ENCODE results near the gene TEX19. TPM values are rescaled to one million over a fixed set of nuclear protein-coding genes. Genes with fewer than 3 reads are reported as not detected.

The TEX19 gene
- total RNA-seq, 2 experiments from 2014 or later: not detected

DNA sequence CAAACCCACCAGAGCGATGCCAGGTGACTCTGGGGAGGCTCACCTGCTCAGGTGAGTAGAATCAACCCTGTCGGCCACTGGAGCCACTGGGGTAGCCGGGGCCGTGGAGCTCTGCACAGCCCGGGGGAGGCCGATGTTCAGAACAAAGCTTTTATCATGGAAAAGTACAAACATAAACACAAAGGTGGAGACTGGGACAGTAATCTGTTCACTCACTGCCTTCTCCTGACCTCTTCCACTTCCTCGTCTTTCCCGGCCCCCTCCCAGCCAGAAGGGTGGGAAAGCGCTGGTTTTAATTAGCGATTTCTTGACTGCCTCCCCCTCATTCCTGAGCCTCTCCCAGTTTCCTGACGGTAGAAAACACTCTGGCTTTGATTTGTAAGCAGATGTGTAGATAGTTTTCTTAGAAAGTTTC is 9.8 kb upstream of the TEX19 start:
- peaks cover 13% of the 10 kb centered on the region for H3K4me1 Mint-ChIP-seq (ENCODE audit: low read depth)
- H3K27me3 Mint-ChIP-seq: peaks cover 7% of the 10 kb centered on the region
- ChIA-PET CTCF (interaction anchor here (0.8 to 3.1 kb wide), 7 partner anchors 17 to 76 kb away, joined by 3 to 14 read pairs (median 3); no protein-coding TSS in a partner anchor), POLR2A (interaction anchor here (0.8 to 1.0 kb wide), 2 partner anchors 24 to 100 kb away, joined by 3 read pairs; no protein-coding TSS in a partner anchor)
- DNase-seq (no peak), ATAC-seq (no peak)
- no peak overlapping the region for H3K4me3 Mint-ChIP-seq
- TF ChIP-seq, protein P1, sequence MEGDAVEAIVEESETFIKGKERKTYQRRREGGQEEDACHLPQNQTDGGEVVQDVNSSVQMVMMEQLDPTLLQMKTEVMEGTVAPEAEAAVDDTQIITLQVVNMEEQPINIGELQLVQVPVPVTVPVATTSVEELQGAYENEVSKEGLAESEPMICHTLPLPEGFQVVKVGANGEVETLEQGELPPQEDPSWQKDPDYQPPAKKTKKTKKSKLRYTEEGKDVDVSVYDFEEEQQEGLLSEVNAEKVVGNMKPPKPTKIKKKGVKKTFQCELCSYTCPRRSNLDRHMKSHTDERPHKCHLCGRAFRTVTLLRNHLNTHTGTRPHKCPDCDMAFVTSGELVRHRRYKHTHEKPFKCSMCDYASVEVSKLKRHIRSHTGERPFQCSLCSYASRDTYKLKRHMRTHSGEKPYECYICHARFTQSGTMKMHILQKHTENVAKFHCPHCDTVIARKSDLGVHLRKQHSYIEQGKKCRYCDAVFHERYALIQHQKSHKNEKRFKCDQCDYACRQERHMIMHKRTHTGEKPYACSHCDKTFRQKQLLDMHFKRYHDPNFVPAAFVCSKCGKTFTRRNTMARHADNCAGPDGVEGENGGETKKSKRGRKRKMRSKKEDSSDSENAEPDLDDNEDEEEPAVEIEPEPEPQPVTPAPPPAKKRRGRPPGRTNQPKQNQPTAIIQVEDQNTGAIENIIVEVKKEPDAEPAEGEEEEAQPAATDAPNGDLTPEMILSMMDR (IDR thresholded peaks at IDR 0.05): no peak
- H3K27ac Mint-ChIP-seq: no peak overlapping the region
- intact Hi-C loops (cut with micrococcal nuclease): no loop called here
- H3K36me3 Mint-ChIP-seq (ENCODE audit: low read depth): no peaks in the 10 kb centered on the region
- no peaks in the 10 kb centered on the region for H3K9me3 Mint-ChIP-seq

- TF ChIP-seq, protein P1 (IDR thresholded peaks at IDR 0.05): peak; percentile 36
- ATAC-seq (peak; percentile 68), DNase-seq (peak; percentile 81)
- Mint-ChIP-seq H3K4me3 (no peak overlapping the region), H3K27me3 (peaks cover 9% of the 10 kb centered on the region), H3K4me1 (ENCODE audit: low read depth) (peaks cover 13% of the 10 kb centered on the region), H3K9me3 (no peaks in the 10 kb centered on the region), H3K36me3 (ENCODE audit: low read depth) (no peaks in the 10 kb centered on the region), H3K27ac (no peak overlapping the region)
- CTCF ChIA-PET: interaction anchor here (0.6 to 3.1 kb wide), 25 partner anchors 9 to 255 kb away, joined by 3 to 14 read pairs (median 4); partner anchors contain the start of genes HEXD and OGFOD3
- POLR2A ChIA-PET: interaction anchor here (0.8 to 1.1 kb wide), 3 partner anchors 23 to 67 kb away, joined by 3 read pairs; partner anchors contain the start of gene HEXD
- intact Hi-C loops (cut with micrococcal nuclease): loop anchor here (5.0 kb wide), 1 partner anchor 62 kb away; no protein-coding TSS in a partner anchor
Measured at GRCh38 chr17:82350182-82351030, 8.6 kb upstream of the TEX19 start.

- H3K36me3 Mint-ChIP-seq (ENCODE audit: low read depth): no peaks in the 10 kb centered on the region
- H3K27ac Mint-ChIP-seq: no peak overlapping the region
- DNase-seq (no peak), ATAC-seq (no peak)
- H3K4me1 Mint-ChIP-seq (ENCODE audit: low read depth): peaks cover 12% of the 10 kb centered on the region
- TF ChIP-seq, protein P1 (IDR thresholded peaks at IDR 0.05): no peak
- peaks cover 10% of the 10 kb centered on the region for H3K27me3 Mint-ChIP-seq
- intact Hi-C loops (cut with micrococcal nuclease): loop anchor here (5.0 kb wide), 1 partner anchor 61 kb away; no protein-coding TSS in a partner anchor
- ChIA-PET CTCF (interaction anchor here (0.6 to 3.1 kb wide), 23 partner anchors 11 to 255 kb away, joined by 3 to 14 read pairs (median 4); partner anchors contain the start of genes HEXD and OGFOD3), POLR2A (interaction anchor here (1.0 to 1.1 kb wide), 2 partner anchors 15 to 30 kb away, joined by 3 read pairs; no protein-coding TSS in a partner anchor)
- H3K4me3 Mint-ChIP-seq: no peak overlapping the region
- no peaks in the 10 kb centered on the region for H3K9me3 Mint-ChIP-seq
Measured at GRCh38 chr17:82351254-82351712, 7.8 kb upstream of the TEX19 start.

- H3K4me3 Mint-ChIP-seq: no peak overlapping the region
- no peak overlapping the region for H3K27ac Mint-ChIP-seq
Measured at GRCh38 chr17:82351713-82352488, 7.1 kb upstream of the TEX19 start.

More at GRCh38 chr17:82351713-82352488, 7.1 kb upstream of the TEX19 start:
- Mint-ChIP-seq H3K27me3 (peaks cover 8% of the 10 kb centered on the region), H3K9me3 (no peaks in the 10 kb centered on the region), H3K4me1 (ENCODE audit: low read depth) (peaks cover 6% of the 10 kb centered on the region), H3K36me3 (ENCODE audit: low read depth) (no peaks in the 10 kb centered on the region)
- peak; percentile 93 for DNase-seq
- peak; percentile 82 for ATAC-seq
- TF ChIP-seq, protein P1 (IDR thresholded peaks at IDR 0.05): peak; percentile 91
- CTCF ChIA-PET: interaction anchor here (0.6 to 3.1 kb wide), 27 partner anchors 11 to 176 kb away, joined by 3 to 14 read pairs (median 4); partner anchors contain the start of genes HEXD, OGFOD3 and SECTM1
- intact Hi-C loops (cut with micrococcal nuclease): loop anchor here (5.0 kb wide), 1 partner anchor 60 kb away; no protein-coding TSS in a partner anchor
- POLR2A ChIA-PET: interaction anchor here (1.0 to 1.1 kb wide), 2 partner anchors 16 to 30 kb away, joined by 3 read pairs; no protein-coding TSS in a partner anchor

Measured in activated CD8-positive, alpha-beta T cell treated with anti-CD3 and anti-CD28 coated beads for 36 hours (primary cell).